SK-N-SH (cell line): ENCODE data around the gene RSRC1. TPM values are rescaled to one million over a fixed set of nuclear protein-coding genes. Genes with fewer than 3 reads are reported as not detected.
A peak's percentile ranks its signal among the peaks of the same experiment; 100 is the strongest.

Experiments used
- CTCF ChIA-PET: fragments of 300-600, 350-600 bp; formaldehyde crosslinking; extraction: SDS; loops from one replicate; lab custom pipeline; 2021; lab: Yijun Ruan, JAX
- POLR2A ChIA-PET: fragments of 350-600 bp; sonication (Branson Sonifier 250); formaldehyde crosslinking; extraction: SDS; loops from one replicate; lab custom pipeline; 2020; ENCODE audit warnings: antibody characterized with exemption, inconsistent platforms; lab: Yijun Ruan, JAX
- DNase-seq: peaks from one replicate; pipeline ENCODE4 v3.0.0; 2012
- H2AFZ ChIP-seq: fragments of 200-600 bp; sonication (generic); 2 replicates; pipeline ENCODE4 v1.8.1; 2016; ENCODE audit warnings: antibody characterized with exemption, mild to moderate bottlenecking, low read depth
- H3F3A ChIP-seq: fragments of 200-600 bp; sonication (generic); replicated peaks from 2 replicates; pipeline ENCODE3; 2016; ENCODE audit warnings: antibody characterized with exemption, mild to moderate bottlenecking; ENCODE audit not compliant: insufficient read depth
- H3K27ac ChIP-seq, 2 experiments: fragments of 200-500 bp in 1 of 2; fragments of 200-600 bp in 1 of 2; sonication (Bioruptor generic) in 1 of 2; sonication (generic), shearing (Covaris generic) in 1 of 2; 2 replicates each; pipeline versions ENCODE4 v1.5.1 to v1.6.1; 2014 to 2016; ENCODE audit warnings: low read depth in 2 of 2, inconsistent platforms in 1 of 2, low read length in 1 of 2, mild to moderate bottlenecking in 1 of 2, mixed read lengths in 1 of 2
- H3K27me3 ChIP-seq: fragments of 200-600 bp; sonication (generic), shearing (Covaris generic); 2 replicates; pipeline ENCODE4 v1.6.1; 2016; ENCODE audit warnings: mixed run types; ENCODE audit not compliant: insufficient read depth
- H3K36me3 ChIP-seq, 2 experiments: fragments of 200-500 bp in 1 of 2; fragments of 200-600 bp in 1 of 2; sonication (Bioruptor generic) in 1 of 2; sonication (generic) in 1 of 2; replicated peaks in 1 of 2; 2 replicates each; pipeline versions ENCODE3 to v1.5.1; 2014 to 2016; ENCODE audit warnings: low read length in 1 of 2, mild to moderate bottlenecking in 1 of 2; ENCODE audit not compliant: insufficient read depth in 2 of 2, control insufficient read depth in 1 of 2
- H3K4me1 ChIP-seq, 2 experiments: fragments of 200-500 bp in 1 of 2; fragments of 200-600 bp in 1 of 2; sonication (Bioruptor generic) in 1 of 2; sonication (generic), shearing (Covaris generic) in 1 of 2; 2 replicates each; pipeline versions ENCODE4 v1.5.1 to v1.6.1; 2014 to 2016; ENCODE audit warnings: low read depth in 1 of 2, low read length in 1 of 2, mixed run types in 1 of 2; ENCODE audit not compliant: insufficient read depth in 2 of 2, control insufficient read depth in 1 of 2
- H3K4me2 ChIP-seq: fragments of 200-600 bp; sonication (generic), shearing (Covaris generic); 2 replicates; pipeline ENCODE4 v1.6.1; 2017; ENCODE audit warnings: mixed run types
- H3K4me3 ChIP-seq, 2 experiments: fragments of 200-500 bp in 1 of 2; fragments of 200-600 bp in 1 of 2; sonication (Bioruptor generic) in 1 of 2; sonication (generic), shearing (Covaris generic) in 1 of 2; 2 replicates each; pipeline versions ENCODE4 v1.5.1 to v1.8.1; 2014 to 2016; ENCODE audit warnings: low read depth in 2 of 2, inconsistent platforms in 1 of 2, low read length in 1 of 2, mild to moderate bottlenecking in 1 of 2, mixed read lengths in 1 of 2, moderate library complexity in 1 of 2
- H3K79me2 ChIP-seq: fragments of 200-600 bp; sonication (generic); 2 replicates; pipeline ENCODE4 v1.8.1; 2017; ENCODE audit warnings: mild to moderate bottlenecking; ENCODE audit not compliant: insufficient read depth
- H3K9ac ChIP-seq: fragments of 200-600 bp; sonication (generic); 2 replicates; pipeline ENCODE4 v1.6.1; 2017; ENCODE audit warnings: mixed run types
- H3K9me2 ChIP-seq: fragments of 200-600 bp; sonication (generic); 2 replicates; pipeline ENCODE4 v1.6.1; 2017; ENCODE audit warnings: mixed run types
- H3K9me3 ChIP-seq: fragments of 200-600 bp; sonication (generic); 2 replicates; pipeline ENCODE4 v1.6.1; 2017; ENCODE audit warnings: mixed run types, mild to moderate bottlenecking, moderate library complexity
- H4K20me1 ChIP-seq: fragments of 200-600 bp; sonication (generic); 2 replicates; pipeline ENCODE4 v1.6.1; 2017; ENCODE audit warnings: mild to moderate bottlenecking, mixed run types; ENCODE audit not compliant: insufficient read depth
- CTCF ChIP-seq: fragments of 200-600 bp; sonication (generic); IDR thresholded peaks from 2 replicates; pipeline ENCODE4 v1.6.1; 2017; ENCODE audit warnings: antibody characterized with exemption, mild to moderate bottlenecking, moderate library complexity
- ELF1 ChIP-seq: IDR thresholded peaks from 2 replicates; pipeline ENCODE4 v1.4.0; 2012
- EP300 ChIP-seq, 2 experiments: IDR thresholded peaks; 2 replicates each; pipeline versions ENCODE4 v1.4.0 to v1.6.1; 2012; ENCODE audit warnings: borderline replicate concordance in 1 of 2, low read depth in 1 of 2, low read length in 1 of 2
- EZH2phosphoT487 ChIP-seq: fragments of 200-600 bp; sonication (generic); IDR thresholded peaks from 2 replicates; pipeline ENCODE4 v1.6.1; 2017; ENCODE audit warnings: low read depth, mixed run types, mild to moderate bottlenecking, antibody characterized with exemption, moderate library complexity, borderline replicate concordance
- FOSL2 ChIP-seq: IDR thresholded peaks from 2 replicates; pipeline ENCODE4 v1.4.0; 2012; ENCODE audit warnings: low read depth, mild to moderate bottlenecking, moderate library complexity, borderline replicate concordance
- GABPA ChIP-seq: IDR thresholded peaks from 2 replicates; pipeline ENCODE4 v1.4.0; 2012; ENCODE audit warnings: low read depth, mild to moderate bottlenecking
- GATA2 ChIP-seq: sonication (generic); formaldehyde crosslinking; IDR thresholded peaks from 2 replicates; pipeline ENCODE4 v1.5.0; 2020; ENCODE audit warnings: mild to moderate bottlenecking, missing genetic modification reagents
- MEF2A ChIP-seq: IDR thresholded peaks from 2 replicates; pipeline ENCODE4 v1.4.0; 2012; ENCODE audit warnings: low read depth, borderline replicate concordance
- MXI1 ChIP-seq: IDR thresholded peaks from 2 replicates; pipeline ENCODE4 v1.6.1; 2012; ENCODE audit warnings: mild to moderate bottlenecking, low read depth, low read length, improper control_type of control experiment
- NFIC ChIP-seq: IDR thresholded peaks from 2 replicates; pipeline ENCODE4 v1.4.0; 2012; ENCODE audit warnings: borderline replicate concordance
- NRF1 ChIP-seq: IDR thresholded peaks from 2 replicates; pipeline ENCODE4 v1.6.1; 2012; ENCODE audit warnings: low read depth, mild to moderate bottlenecking, low read length
- PBX3 ChIP-seq: IDR thresholded peaks from 2 replicates; pipeline ENCODE4; 2012
- POLR2AphosphoS5 ChIP-seq: IDR thresholded peaks from 2 replicates; pipeline ENCODE4 v1.6.1; 2012; ENCODE audit warnings: low read depth, low read length
- RAD21 ChIP-seq: IDR thresholded peaks from 2 replicates; pipeline ENCODE4 v1.6.1; 2012; ENCODE audit warnings: mild to moderate bottlenecking, low read length
- RCOR1 ChIP-seq: fragments of 150-350 bp; IDR thresholded peaks from 2 replicates; pipeline ENCODE4 v1.6.1; 2017; ENCODE audit warnings: antibody characterized with exemption, low read length
- RFX5 ChIP-seq: IDR thresholded peaks from 2 replicates; pipeline ENCODE4 v1.6.1; 2012; ENCODE audit warnings: mild to moderate bottlenecking, improper control_type of control experiment, low read length
- SIN3A ChIP-seq: IDR thresholded peaks from 2 replicates; pipeline ENCODE4 v1.6.1; 2012; ENCODE audit warnings: low read depth, mild to moderate bottlenecking, low read length, moderate library complexity, borderline replicate concordance
- SMC3 ChIP-seq: IDR thresholded peaks from 2 replicates; pipeline ENCODE4 v1.6.1; 2012; ENCODE audit warnings: low read depth, low read length, improper control_type of control experiment
- TCF12 ChIP-seq: IDR thresholded peaks from 2 replicates; pipeline ENCODE4 v1.4.0; 2012
- TEAD4 ChIP-seq: IDR thresholded peaks from 2 replicates; pipeline ENCODE4 v1.4.0; 2012; ENCODE audit warnings: mild to moderate bottlenecking, borderline replicate concordance; ENCODE audit not compliant: insufficient read depth
- USF1 ChIP-seq: IDR thresholded peaks from 2 replicates; pipeline ENCODE4 v1.4.0; 2012; ENCODE audit warnings: low read depth, borderline replicate concordance
- YY1 ChIP-seq: IDR thresholded peaks from 2 replicates; pipeline ENCODE4 v1.4.0; 2012; ENCODE audit warnings: low read depth, mild to moderate bottlenecking
- WGBS: methylation state at CpG from one replicate; pipeline ENCODE4 v1.1.6; 2017; ENCODE audit warnings: low lambda C conversion rate; 5-methylcytosine and 5-hydroxymethylcytosine counted together
- polyA plus RNA-seq, 3 experiments: library from polyadenylated mRNA; depleted of rRNA; stranded (reverse); fragments of >200 nt; gene quantifications; 2 replicates each; pipeline ENCODE4 v1.2.3, GENCODE V29; 2012
- TF ChIP-seq, protein P1 (sequence below): IDR thresholded peaks from 2 replicates; pipeline ENCODE4 v1.4.0; 2012; ENCODE audit warnings: low read depth

Gene RSRC1
- polyA plus RNA-seq, 1 of the 3 experiments (the other 2 are of a cell fraction): 4.5 TPM

DNA sequence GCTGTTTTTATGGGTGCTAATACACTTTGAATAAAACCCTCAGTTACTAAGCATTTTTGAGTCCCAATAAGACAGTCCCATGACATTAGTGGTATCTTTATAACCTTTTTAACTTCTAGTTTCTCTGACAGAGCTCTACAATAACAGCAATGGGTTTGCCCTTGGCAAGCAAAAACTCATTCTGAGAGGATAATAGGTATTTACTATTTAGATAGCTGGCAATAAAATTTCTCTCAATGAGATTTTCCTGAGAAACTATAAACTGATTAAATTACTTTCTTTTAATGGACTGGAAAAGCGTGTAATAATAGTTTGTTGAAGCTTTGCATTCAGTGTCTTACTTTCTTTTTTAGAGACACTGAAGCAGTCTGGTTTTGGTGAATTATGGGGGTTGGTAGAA lies 293.1 kb downstream of the RSRC1 start:
- Histone ChIP-seq H3K4me1 (peaks cover 0 to 21% of the 10 kb centered on the region in 2 experiments; a peak in 2 of 4 replicates), H3F3A (peaks cover 3% of the 10 kb centered on the region)
- TF ChIP-seq EP300 (IDR thresholded peaks at IDR 0.05; ENCODE audit: borderline replicate concordance in 1 of 2, low read depth in 1 of 2, low read length in 1 of 2) (peak in 1 of 2 experiments; percentile 83; a peak in 2 of 4 replicates), YY1 (no peak), MXI1 (no peak), NRF1 (no peak), GATA2 (CRISPR knock-in tag) (peak; percentile 43; the same call in 1 of the 2 replicates), TEAD4 (no peak), GABPA (no peak), POLR2AphosphoS5 (no peak), CTCF (no peak), MEF2A (no peak), PBX3 (no peak), RCOR1 (peak; percentile 50; the same call in 1 of the 2 replicates), EZH2phosphoT487 (no peak), SMC3 (no peak), SIN3A (no peak), RFX5 (no peak), RAD21 (no peak), NFIC (no peak), TCF12 (0 out of 2 replicates have a peak, but pooled peaks have one; percentile 7), USF1 (no peak), FOSL2 (no peak), ELF1 (no peak)
- TF ChIP-seq, protein P1, sequence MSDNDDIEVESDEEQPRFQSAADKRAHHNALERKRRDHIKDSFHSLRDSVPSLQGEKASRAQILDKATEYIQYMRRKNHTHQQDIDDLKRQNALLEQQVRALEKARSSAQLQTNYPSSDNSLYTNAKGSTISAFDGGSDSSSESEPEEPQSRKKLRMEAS: no peak
- TF ChIP-seq, all 33 proteins: peak for 4
- H3K79me2 ChIP-seq: no peaks in the 10 kb centered on the region
- 69% methylated on average over 1 of the region's 1 CpG for WGBS
- ChIA-PET POLR2A (interaction anchor here (0.8 kb wide), 1 partner anchor 293 kb away, joined by 3 read pairs; the partner anchor contains the start of gene RSRC1), CTCF (interaction anchor here (0.7 to 3.0 kb wide), 3 partner anchors 87 to 242 kb away, joined by 3 to 11 read pairs (median 3); partner anchors contain the start of gene GFM1)
- no peaks in the 10 kb centered on the region for H4K20me1 ChIP-seq
- peak; percentile 21 for DNase-seq
- no peaks in the 10 kb centered on the region for H3K9me3 ChIP-seq
- H2AFZ ChIP-seq: no peak overlapping the region
- no peak overlapping the region for H3K4me3 ChIP-seq
- H3K27ac ChIP-seq: peak overlapping the region in 1 of 2 experiments; percentile 98; a peak in 2 of 4 replicates
- no peaks in the 10 kb centered on the region for H3K27me3 ChIP-seq
- no peak overlapping the region for H3K4me2 ChIP-seq
- no peaks in the 10 kb centered on the region for H3K36me3 ChIP-seq
- H3K9ac ChIP-seq: no peak overlapping the region
- no peaks in the 10 kb centered on the region for H3K9me2 ChIP-seq
